CD8-positive, alpha-beta memory T cell (primary cell): ENCODE data around the gene GRIA1. TPM values are rescaled to one million over a fixed set of nuclear protein-coding genes. Genes with fewer than 3 reads are reported as not detected.

ENCODE experiments used
- CTCF ChIA-PET: fragments of 350-600 bp; sonication (Branson Sonifier 250); formaldehyde crosslinking; loops from one replicate; lab custom pipeline; 2021; ENCODE audit warnings: antibody characterized with exemption; lab: Charles Lee
- POLR2A ChIA-PET: fragments of 350-600 bp; sonication (Branson Sonifier 250); formaldehyde crosslinking; loops from one replicate; lab custom pipeline; 2021; ENCODE audit warnings: antibody characterized with exemption; lab: Charles Lee
- DNase-seq, 5 donors: peaks; one replicate each; pipeline versions ENCODE4 v3.0.0 to v3.0.0-alpha.2; 2020 to 2022; ENCODE audit warnings: mixed read lengths in 1 of 5
- H3K27ac ChIP-seq: one replicate; pipeline ENCODE4 v1.7.0; 2013; ENCODE audit warnings: low read depth, mild to moderate bottlenecking, low read length, moderate library complexity
- H3K27me3 ChIP-seq: 2 replicates; pipeline ENCODE4 v1.7.0; 2013; ENCODE audit warnings: low read length, mild to moderate bottlenecking; ENCODE audit not compliant: insufficient read depth, poor library complexity, severe bottlenecking
- H3K36me3 ChIP-seq: 2 replicates; pipeline ENCODE4 v1.7.0; 2013; ENCODE audit warnings: mild to moderate bottlenecking, low read length, moderate library complexity; ENCODE audit not compliant: insufficient read depth
- H3K4me1 ChIP-seq: 2 replicates; pipeline ENCODE4 v1.7.0; 2013; ENCODE audit warnings: mild to moderate bottlenecking, low read length, moderate library complexity; ENCODE audit not compliant: insufficient read depth
- H3K4me3 ChIP-seq: 2 replicates; pipeline ENCODE4 v1.7.0; 2013; ENCODE audit warnings: mild to moderate bottlenecking, low read length
- H3K9me3 ChIP-seq: 2 replicates; pipeline ENCODE4 v1.7.0; 2013; ENCODE audit warnings: mild to moderate bottlenecking, low read length
- H3K27ac Mint-ChIP-seq, 8 donors: one replicate each; pipeline ENCODE4 v1.8.0; 2020 to 2021; ENCODE audit warnings: mixed read lengths in 8 of 8, mild to moderate bottlenecking in 6 of 8, inconsistent platforms in 3 of 8, moderate library complexity in 3 of 8
- H3K27me3 Mint-ChIP-seq, 2 donors: one replicate each; pipeline ENCODE4 v1.8.0; 2020 to 2021; ENCODE audit warnings: mixed read lengths in 2 of 2, mild to moderate bottlenecking in 1 of 2, moderate library complexity in 1 of 2
- H3K36me3 Mint-ChIP-seq, 3 donors: one replicate each; pipeline ENCODE4 v1.8.0; 2020 to 2021; ENCODE audit warnings: mixed read lengths in 3 of 3, inconsistent platforms in 1 of 3, mild to moderate bottlenecking in 1 of 3
- H3K4me1 Mint-ChIP-seq, 3 donors: one replicate each; pipeline ENCODE4 v1.8.0; 2020 to 2021; ENCODE audit warnings: mixed read lengths in 3 of 3, inconsistent platforms in 1 of 3, mild to moderate bottlenecking in 1 of 3
- H3K4me3 Mint-ChIP-seq, 7 donors: one replicate each; pipeline ENCODE4 v1.8.0; 2020 to 2021; ENCODE audit warnings: mixed read lengths in 7 of 7, mild to moderate bottlenecking in 6 of 7, moderate library complexity in 4 of 7, inconsistent platforms in 2 of 7
- H3K9me3 Mint-ChIP-seq, 5 donors: one replicate each; pipeline ENCODE4 v1.8.0; 2020 to 2022; ENCODE audit warnings: mixed read lengths in 5 of 5, mild to moderate bottlenecking in 3 of 5, moderate library complexity in 2 of 5, inconsistent platforms in 1 of 5
- polyA plus RNA-seq: library from polyadenylated mRNA; unstranded; fragments of 300-500 nt; fragmentation: Illumina TruSeq; gene quantifications from one replicate; pipeline ENCODE4 v1.2.3, GENCODE V29; 2021
- total RNA-seq, 2 experiments: library from RNA; stranded (reverse); gene quantifications; one replicate each; pipeline ENCODE4 v1.2.3, GENCODE V29; 2021

GRIA1 gene
- total and polyA plus RNA-seq, 3 experiments from 2014 or later: not detected

- ChIA-PET CTCF (no interaction called here), POLR2A (no interaction called here)
- Mint-ChIP-seq H3K27ac (no peak overlapping the region), H3K36me3 (no peaks in the 10 kb centered on the region), H3K27me3 (peaks cover 9 to 34% of the 10 kb centered on the region in 2 donors), H3K9me3 (peaks cover 0 to 2% (median 1%) of the 10 kb centered on the region in 5 donors), H3K4me1 (no peaks in the 10 kb centered on the region), H3K4me3 (no peak overlapping the region)
- no peaks in the 10 kb centered on the region for H3K27me3 ChIP-seq
- H3K4me3 ChIP-seq: no peak overlapping the region
- H3K4me1 ChIP-seq: no peaks in the 10 kb centered on the region
- H3K36me3 ChIP-seq: no peaks in the 10 kb centered on the region
- H3K27ac ChIP-seq: no peak overlapping the region
- no peaks in the 10 kb centered on the region for H3K9me3 ChIP-seq
- no peak for DNase-seq
These were observed 3.7 kb upstream of the GRIA1 start for GRCh38 chr5:153486771-153487170.

DNA sequence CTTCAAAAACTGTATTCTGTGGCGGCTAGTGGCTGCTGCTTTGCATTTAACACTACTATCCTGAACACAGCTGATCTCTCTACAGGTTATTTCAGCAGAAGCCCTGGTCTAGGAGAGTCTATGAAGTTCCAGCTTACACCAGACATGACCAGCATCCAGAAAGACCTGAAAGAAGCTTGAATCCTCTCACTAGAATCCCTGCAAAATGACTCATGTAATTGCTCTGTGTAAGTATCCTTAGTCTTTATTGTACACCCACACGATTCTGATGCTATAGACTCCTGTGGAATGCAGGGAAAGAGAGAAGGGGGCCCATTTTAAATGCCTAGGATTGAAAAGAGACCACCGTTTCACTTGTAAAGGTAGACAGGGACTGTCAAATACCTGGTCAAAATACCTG, 859 bp upstream of the GRIA1 start:
- no peaks in the 10 kb centered on the region for H3K9me3 ChIP-seq
- H3K27me3 ChIP-seq: no peaks in the 10 kb centered on the region
- ChIA-PET CTCF (no interaction called here), POLR2A (no interaction called here)
- no peaks in the 10 kb centered on the region for H3K4me1 Mint-ChIP-seq
- H3K9me3 Mint-ChIP-seq: peaks cover 0 to 2% (median 0%) of the 10 kb centered on the region in 5 donors
- H3K4me1 ChIP-seq: no peaks in the 10 kb centered on the region
- no peak overlapping the region for H3K4me3 ChIP-seq
- H3K27me3 Mint-ChIP-seq: peaks cover 14 to 42% of the 10 kb centered on the region in 2 donors
- H3K4me3 Mint-ChIP-seq: no peak overlapping the region
- H3K36me3 ChIP-seq: no peaks in the 10 kb centered on the region
- H3K27ac Mint-ChIP-seq: no peak overlapping the region
- H3K27ac ChIP-seq: no peak overlapping the region
- no peak for DNase-seq
- no peaks in the 10 kb centered on the region for H3K36me3 Mint-ChIP-seq

DNA sequence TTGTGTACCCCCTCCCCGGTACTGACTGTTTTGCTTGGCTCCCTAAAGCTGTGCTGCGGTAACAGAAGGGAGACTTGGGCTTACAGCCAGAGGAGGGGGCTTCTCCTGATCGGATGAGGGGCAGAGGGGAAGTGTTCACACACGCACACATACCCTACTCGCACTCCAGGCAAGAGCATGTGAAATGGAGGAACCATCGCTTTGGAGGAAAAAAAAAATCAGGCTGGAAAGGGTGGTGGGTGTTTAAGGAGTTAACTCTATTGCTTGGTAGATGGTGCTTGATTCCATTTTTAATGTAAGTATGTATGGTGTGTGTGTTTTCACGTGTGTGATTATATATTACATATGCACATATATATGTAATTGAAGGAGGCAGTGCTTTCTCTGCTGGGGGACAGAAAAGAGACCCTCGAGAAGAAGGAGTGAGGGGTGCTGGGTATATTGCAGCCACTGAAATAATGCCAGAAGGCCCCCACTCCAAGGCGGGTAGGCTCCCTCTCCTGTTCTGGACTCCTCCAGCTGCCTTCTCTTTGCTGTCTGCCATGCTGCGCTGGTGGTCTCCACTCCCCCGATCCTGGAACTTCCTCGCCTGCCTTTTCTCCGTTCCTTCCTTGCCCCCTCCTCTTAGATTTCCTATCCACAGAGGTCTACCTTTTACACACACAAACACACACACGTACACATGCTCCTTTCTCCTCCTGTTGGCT, 721 bp downstream of the GRIA1 start:
- peaks cover 14 to 42% of the 10 kb centered on the region in 2 donors for H3K27me3 Mint-ChIP-seq
- Histone ChIP-seq H3K27me3 (no peaks in the 10 kb centered on the region), H3K36me3 (no peaks in the 10 kb centered on the region), H3K4me1 (no peaks in the 10 kb centered on the region), H3K27ac (no peak overlapping the region), H3K4me3 (no peak overlapping the region), H3K9me3 (no peaks in the 10 kb centered on the region)
- POLR2A ChIA-PET: no interaction called here
- H3K4me3 Mint-ChIP-seq: no peak overlapping the region
- peaks cover 0 to 2% (median 0%) of the 10 kb centered on the region in 5 donors for H3K9me3 Mint-ChIP-seq
- no peak overlapping the region for H3K27ac Mint-ChIP-seq
- H3K4me1 Mint-ChIP-seq: no peaks in the 10 kb centered on the region
- CTCF ChIA-PET: no interaction called here
- no peaks in the 10 kb centered on the region for H3K36me3 Mint-ChIP-seq
- no peak for DNase-seq

- H3K4me1 ChIP-seq: no peaks in the 10 kb centered on the region
- Mint-ChIP-seq H3K9me3 (peaks cover 0 to 2% (median 0%) of the 10 kb centered on the region in 5 donors), H3K36me3 (no peaks in the 10 kb centered on the region), H3K27me3 (peaks cover 14 to 42% of the 10 kb centered on the region in 2 donors), H3K27ac (no peak overlapping the region), H3K4me1 (no peaks in the 10 kb centered on the region), H3K4me3 (no peak overlapping the region)
- no peaks in the 10 kb centered on the region for H3K27me3 ChIP-seq
- H3K36me3 ChIP-seq: no peaks in the 10 kb centered on the region
- ChIA-PET POLR2A (no interaction called here), CTCF (no interaction called here)
- no peak overlapping the region for H3K4me3 ChIP-seq
- DNase-seq: no peak
- H3K27ac ChIP-seq: no peak overlapping the region
- no peaks in the 10 kb centered on the region for H3K9me3 ChIP-seq
These were observed 1.4 kb downstream of the GRIA1 start for GRCh38 chr5:153491856-153492255.

GRCh38 chr5:153496835-153497234, 6.4 kb downstream of the GRIA1 start:
- Histone ChIP-seq H3K27me3 (no peaks in the 10 kb centered on the region), H3K9me3 (no peaks in the 10 kb centered on the region), H3K4me1 (no peaks in the 10 kb centered on the region), H3K36me3 (no peaks in the 10 kb centered on the region), H3K4me3 (no peak overlapping the region), H3K27ac (no peak overlapping the region)
- no peak overlapping the region for H3K27ac Mint-ChIP-seq
- H3K4me1 Mint-ChIP-seq: no peaks in the 10 kb centered on the region
- peaks cover 5 to 7% of the 10 kb centered on the region in 2 donors for H3K27me3 Mint-ChIP-seq
- CTCF ChIA-PET: no interaction called here
- POLR2A ChIA-PET: no interaction called here
- peaks cover 0 to under 1% (median 0%) of the 10 kb centered on the region in 5 donors for H3K9me3 Mint-ChIP-seq
- no peak for DNase-seq
- no peak overlapping the region for H3K4me3 Mint-ChIP-seq
- H3K36me3 Mint-ChIP-seq: no peaks in the 10 kb centered on the region

DNA sequence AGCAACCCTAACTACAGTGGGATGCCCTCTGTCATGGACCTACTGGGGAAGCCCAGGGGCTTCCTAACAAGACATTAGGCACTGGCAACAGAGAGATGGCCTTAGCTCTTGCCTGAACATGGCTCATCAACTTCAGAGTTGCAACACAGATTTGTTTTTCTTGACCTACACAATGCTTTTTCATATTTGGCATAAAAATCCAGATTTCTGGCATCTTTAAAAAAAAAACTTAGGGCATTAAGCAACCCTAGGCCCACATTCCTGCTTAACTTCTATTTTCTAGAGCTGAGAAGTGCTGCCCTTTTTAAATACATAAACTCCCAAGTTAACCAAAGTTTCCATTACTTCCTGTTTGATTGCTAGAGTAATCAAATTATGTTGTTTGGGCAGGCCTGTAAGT, 8.0 kb downstream of the GRIA1 start:
- no peak overlapping the region for H3K27ac Mint-ChIP-seq
- H3K36me3 ChIP-seq: no peaks in the 10 kb centered on the region
- DNase-seq: no peak
- CTCF ChIA-PET: no interaction called here
- H3K4me1 ChIP-seq: no peaks in the 10 kb centered on the region
- no peaks in the 10 kb centered on the region for H3K9me3 ChIP-seq
- H3K4me1 Mint-ChIP-seq: no peaks in the 10 kb centered on the region
- no peak overlapping the region for H3K27ac ChIP-seq
- no peak overlapping the region for H3K4me3 Mint-ChIP-seq
- peaks cover 0 to 1% (median 0%) of the 10 kb centered on the region in 5 donors for H3K9me3 Mint-ChIP-seq
- no peaks in the 10 kb centered on the region for H3K27me3 ChIP-seq
- peaks cover under 1 to 6% of the 10 kb centered on the region in 2 donors for H3K27me3 Mint-ChIP-seq
- H3K36me3 Mint-ChIP-seq: no peaks in the 10 kb centered on the region
- no peak overlapping the region for H3K4me3 ChIP-seq
- POLR2A ChIA-PET: no interaction called here

DNA sequence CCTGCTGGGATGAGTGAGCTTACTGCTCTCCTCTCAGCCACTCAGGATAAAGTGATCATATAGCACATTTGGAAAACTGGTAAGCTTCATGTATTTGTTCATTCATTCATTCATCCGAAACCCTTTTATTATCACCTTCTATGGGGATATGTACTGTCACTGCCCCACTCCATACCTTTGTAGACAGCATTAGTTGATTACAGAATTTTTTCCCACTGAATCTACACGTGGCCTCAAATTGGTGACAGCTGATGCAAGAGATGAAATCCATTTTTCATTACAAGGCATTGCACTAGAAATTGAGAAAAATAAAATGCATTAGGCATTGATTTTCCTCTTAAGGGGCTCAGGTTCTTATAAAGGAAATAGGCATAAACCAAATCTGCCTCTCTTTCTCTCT, 9.7 kb downstream of the GRIA1 start:
- no peak overlapping the region for H3K27ac Mint-ChIP-seq
- H3K4me3 Mint-ChIP-seq: no peak overlapping the region
- H3K27ac ChIP-seq: no peak overlapping the region
- H3K4me1 ChIP-seq: no peaks in the 10 kb centered on the region
- H3K27me3 ChIP-seq: no peaks in the 10 kb centered on the region
- H3K4me3 ChIP-seq: no peak overlapping the region
- no peaks in the 10 kb centered on the region for H3K36me3 Mint-ChIP-seq
- ChIA-PET POLR2A (no interaction called here), CTCF (interaction anchor here (1.7 kb wide), 1 partner anchor 22 kb away, joined by 4 read pairs; no protein-coding TSS in a partner anchor)
- DNase-seq: no peak
- H3K4me1 Mint-ChIP-seq: no peaks in the 10 kb centered on the region
- peaks cover 0 to 1% (median 0%) of the 10 kb centered on the region in 5 donors for H3K9me3 Mint-ChIP-seq
- H3K27me3 Mint-ChIP-seq: peaks cover 0 to 3% of the 10 kb centered on the region in 2 donors
- H3K36me3 ChIP-seq: no peaks in the 10 kb centered on the region
- H3K9me3 ChIP-seq: no peaks in the 10 kb centered on the region

- no peaks in the 10 kb centered on the region for H3K4me1 Mint-ChIP-seq
- no peaks in the 10 kb centered on the region for H3K36me3 Mint-ChIP-seq
- Histone ChIP-seq H3K4me3 (no peak overlapping the region), H3K36me3 (no peaks in the 10 kb centered on the region), H3K27me3 (no peaks in the 10 kb centered on the region), H3K4me1 (no peaks in the 10 kb centered on the region), H3K9me3 (no peaks in the 10 kb centered on the region), H3K27ac (no peak overlapping the region)
- CTCF ChIA-PET: no interaction called here
- H3K27ac Mint-ChIP-seq: no peak overlapping the region
- no peak overlapping the region for H3K4me3 Mint-ChIP-seq
- H3K27me3 Mint-ChIP-seq: peaks cover 0 to 4% of the 10 kb centered on the region in 2 donors
- no peak for DNase-seq
- H3K9me3 Mint-ChIP-seq: peaks cover 0 to 4% (median 1%) of the 10 kb centered on the region in 5 donors
- POLR2A ChIA-PET: no interaction called here
These were observed 14.3 kb downstream of the GRIA1 start for GRCh38 chr5:153504726-153505125.
